UCSD-AML1 (cell line): ENCODE results near the gene WDR4.
"Not testable (repeated sequence)": the region's sequence is repeated elsewhere in the genome, so short reads cannot be mapped to it uniquely, and the experiment has no call there.

Experiments
- DNase-seq: peaks from one replicate; lab custom pipeline; 2025; ENCODE audit not compliant: unreplicated experiment; lab: John Stamatoyannopoulos, UW

WDR4 gene, protein sequence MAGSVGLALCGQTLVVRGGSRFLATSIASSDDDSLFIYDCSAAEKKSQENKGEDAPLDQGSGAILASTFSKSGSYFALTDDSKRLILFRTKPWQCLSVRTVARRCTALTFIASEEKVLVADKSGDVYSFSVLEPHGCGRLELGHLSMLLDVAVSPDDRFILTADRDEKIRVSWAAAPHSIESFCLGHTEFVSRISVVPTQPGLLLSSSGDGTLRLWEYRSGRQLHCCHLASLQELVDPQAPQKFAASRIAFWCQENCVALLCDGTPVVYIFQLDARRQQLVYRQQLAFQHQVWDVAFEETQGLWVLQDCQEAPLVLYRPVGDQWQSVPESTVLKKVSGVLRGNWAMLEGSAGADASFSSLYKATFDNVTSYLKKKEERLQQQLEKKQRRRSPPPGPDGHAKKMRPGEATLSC

DNA sequence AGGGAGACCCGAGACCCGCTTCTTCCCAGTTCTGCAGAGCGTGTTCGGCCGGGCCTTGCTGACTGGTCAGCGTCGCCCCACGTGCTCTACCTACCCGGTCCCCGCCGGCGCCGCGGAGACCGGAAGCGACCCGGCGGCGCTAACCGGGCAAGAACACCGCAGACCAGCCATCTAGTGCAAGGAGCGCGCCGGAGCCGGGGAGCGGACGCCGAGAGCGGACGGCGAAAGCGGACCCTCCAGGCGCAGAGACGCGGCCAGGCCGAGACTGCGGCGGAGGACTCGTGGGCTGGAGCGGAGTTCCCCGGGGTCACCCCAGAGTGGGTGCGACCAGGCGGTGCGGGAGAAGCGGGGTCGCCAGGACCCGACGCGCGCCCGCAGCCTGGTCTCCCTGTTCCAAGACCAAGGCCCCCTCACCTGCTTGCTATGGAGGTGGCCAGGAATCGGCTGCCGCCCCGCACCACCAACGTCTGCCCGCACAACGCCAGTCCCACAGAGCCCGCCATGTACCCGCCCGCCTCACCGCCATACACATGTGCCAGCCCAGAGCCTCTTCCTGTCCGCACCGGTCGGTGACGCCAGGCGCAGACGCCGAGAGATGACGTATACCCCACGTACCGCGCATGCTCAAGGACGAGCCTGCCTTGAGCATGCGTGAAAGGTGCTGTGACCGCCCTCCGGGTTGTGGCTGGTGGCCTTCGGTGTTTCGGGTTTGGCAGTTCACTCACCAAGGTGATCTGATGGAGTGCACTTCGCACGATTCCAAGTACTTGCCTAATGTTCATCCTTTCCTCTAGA is at the start of gene WDR4:
Gene WDR4 (minus strand): TSS at position 547 of the 795 bp plus-strand sequence. CDS start 44 bp downstream, at position 503.
- peak; percentile 98 for DNase-seq

GRCh38 chr21:42927474-42928200 is 48.3 kb upstream of the WDR4 start:
- DNase-seq: not testable (repeated sequence)

GRCh38 chr21:42925114-42925926 is 46.0 kb upstream of the WDR4 start, which contains the start of gene ERVH48-1:
Gene ERVH48-1 (minus strand): TSS chr21:42925630. CDS start chr21:42919006, 6,624 bp downstream.
- no peak for DNase-seq

DNA sequence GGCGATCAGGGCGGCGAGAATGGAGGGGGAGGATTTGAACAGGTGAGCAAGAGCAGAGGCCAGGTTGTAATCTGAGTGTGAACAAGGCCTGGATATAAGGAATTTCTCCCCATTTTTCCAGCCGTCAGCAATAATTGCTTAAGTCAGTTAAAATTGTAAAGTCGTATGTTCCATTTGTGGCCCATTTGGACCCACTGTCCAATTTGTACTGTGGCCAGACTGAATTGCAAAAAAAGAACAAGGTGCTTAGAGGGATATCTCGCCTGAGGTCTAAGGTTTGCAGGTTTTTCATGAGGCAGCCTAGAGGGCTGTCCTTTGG is 45.1 kb upstream of the WDR4 start:
- DNase-seq: no peak

DNA sequence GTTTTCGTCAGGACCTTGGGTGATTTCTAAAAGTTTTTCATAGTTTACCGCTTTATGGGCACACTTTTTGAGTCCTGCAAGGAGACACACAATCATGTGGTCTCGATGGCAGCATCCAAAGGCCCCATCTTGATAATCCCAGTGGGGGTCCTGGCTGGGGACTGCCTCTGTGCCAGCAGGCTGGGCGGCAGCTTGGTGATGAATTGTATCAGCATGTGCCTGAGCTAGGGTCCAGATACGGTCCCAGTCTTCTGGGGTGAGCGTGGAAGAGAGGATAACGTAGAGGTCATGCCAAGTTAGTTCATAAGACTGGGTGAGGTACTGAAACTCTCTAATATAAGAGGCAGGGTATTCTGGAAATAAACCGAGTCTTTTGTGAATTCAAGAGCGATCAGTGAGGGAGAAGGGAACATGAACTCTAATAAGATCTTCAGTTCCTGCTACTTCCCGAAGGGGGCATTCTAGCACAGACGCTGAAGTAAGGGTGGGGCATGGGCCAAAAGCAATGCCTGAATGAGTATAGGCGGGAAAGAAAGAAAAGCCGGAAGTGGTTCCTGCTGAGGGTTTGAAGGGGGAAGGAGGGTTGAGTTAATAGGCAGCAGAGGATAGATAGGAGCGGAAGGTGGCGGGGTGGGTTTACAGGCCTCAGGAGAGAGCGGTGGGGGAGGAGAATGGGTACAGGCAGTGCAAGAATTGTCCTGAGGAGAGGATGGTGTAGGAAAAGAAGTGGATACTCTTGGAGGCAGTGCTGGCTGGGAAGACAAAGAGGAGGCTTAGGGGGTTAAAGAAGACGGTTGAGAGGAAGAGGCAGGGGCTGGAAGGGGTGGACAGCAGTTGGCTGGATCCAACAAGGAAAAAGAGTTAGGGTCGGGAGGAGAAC is 44.5 kb upstream of the WDR4 start:
- DNase-seq: peak; percentile 66

GRCh38 chr21:42922918-42923317 is 43.6 kb upstream of the WDR4 start:
- DNase-seq: no peak

GRCh38 chr21:42921927-42922326 is 42.6 kb upstream of the WDR4 start:
- DNase-seq: no peak

DNA sequence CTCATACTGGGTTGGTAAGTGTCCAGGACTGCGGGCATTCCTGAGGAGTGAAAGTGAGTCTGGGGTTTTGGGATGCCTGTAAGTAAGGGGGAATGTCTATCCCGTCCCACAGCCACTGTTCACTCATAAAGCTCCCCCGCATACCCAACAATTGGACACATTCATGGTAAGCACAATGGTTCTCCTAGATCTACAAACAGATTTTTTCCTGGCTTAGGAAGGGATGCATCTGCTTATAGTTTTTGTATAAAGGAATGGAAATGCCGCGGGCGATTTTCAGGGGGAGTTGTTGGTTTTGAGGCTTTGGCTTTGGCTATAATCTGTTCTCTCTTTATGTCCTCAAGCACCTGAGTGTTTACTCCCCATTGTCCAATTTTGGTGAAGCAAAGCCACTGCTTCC is 39.0 kb upstream of the WDR4 start:
- no peak for DNase-seq

DNA sequence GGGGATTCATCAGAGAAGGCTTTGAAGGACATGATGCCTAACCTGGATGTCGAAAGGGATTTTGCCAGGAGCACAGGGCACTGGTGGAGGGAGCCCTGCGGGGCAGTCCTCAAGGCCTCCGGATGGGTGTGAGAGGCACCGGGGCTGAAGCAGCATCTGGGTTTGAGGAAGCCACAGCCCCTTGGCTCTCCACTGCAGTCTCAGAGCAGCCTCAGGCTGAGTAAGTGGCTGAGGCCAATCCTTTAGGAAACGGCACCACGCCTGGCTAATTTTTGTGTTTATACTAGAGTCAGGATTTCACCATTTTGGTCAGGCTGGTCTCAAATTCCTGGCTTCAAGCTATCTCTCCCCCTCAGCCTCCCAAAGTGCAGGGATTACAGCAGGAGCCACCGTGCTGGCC is 34.1 kb upstream of the WDR4 start:
- no peak for DNase-seq

- not testable (repeated sequence) for DNase-seq
Observed at GRCh38 chr21:42911920-42912319, 32.6 kb upstream of the WDR4 start.

DNA sequence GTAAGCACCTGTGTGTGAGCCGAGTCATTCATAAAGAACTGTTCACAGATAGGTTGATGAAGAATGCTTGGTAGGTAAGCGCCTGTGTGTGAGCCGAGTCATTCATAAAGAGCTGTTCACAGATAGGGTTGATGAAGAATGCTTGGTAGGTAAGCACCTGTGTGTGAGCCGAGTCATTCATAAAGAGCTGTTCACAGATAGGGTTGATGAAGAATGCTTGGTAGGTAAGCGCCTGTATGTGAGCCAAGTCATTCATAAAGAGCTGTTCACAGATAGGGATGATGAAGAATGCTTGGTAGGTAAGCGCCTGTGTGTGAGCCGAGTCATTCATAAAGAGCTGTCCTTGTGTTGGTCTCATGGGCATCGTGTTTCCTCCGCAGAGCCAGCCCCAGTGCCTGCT is 29.1 kb upstream of the WDR4 start:
- not testable (repeated sequence) for DNase-seq

- no peak for DNase-seq
Observed at GRCh38 chr21:42906233-42906632, 26.9 kb upstream of the WDR4 start.

GRCh38 chr21:42905195-42905594 is 25.9 kb upstream of the WDR4 start:
- no peak for DNase-seq

DNA sequence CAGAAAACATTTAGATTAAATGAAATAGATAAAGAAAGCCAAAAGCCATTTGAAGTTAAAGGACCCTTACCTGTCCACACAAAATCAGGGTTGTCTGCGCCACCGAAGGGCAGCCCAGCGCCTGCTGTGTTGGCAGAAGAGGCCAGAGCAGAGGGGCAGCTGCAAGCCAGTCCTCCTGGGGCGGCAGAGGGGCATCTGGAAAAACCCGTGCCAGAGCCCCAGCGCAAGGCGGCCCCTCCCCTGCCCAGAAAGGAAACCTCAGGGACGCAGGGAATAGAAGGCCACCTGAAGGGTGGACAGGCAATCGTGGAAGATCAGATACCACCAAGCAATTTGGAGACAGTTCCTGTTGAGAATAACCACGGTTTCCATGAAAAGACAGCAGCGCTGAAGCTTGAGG is 24.5 kb upstream of the WDR4 start:
- no peak for DNase-seq

- DNase-seq: no peak
Observed at GRCh38 chr21:42900446-42900845, 21.1 kb upstream of the WDR4 start.

- peak; percentile 100 for DNase-seq
Observed at GRCh38 chr21:42892931-42893755, 13.8 kb upstream of the WDR4 start, which contains the start of gene NDUFV3. Gene NDUFV3 (plus strand): TSS chr21:42893309. CDS start chr21:42893334, 25 bp downstream.

- DNase-seq: no peak
Observed at GRCh38 chr21:42892582-42892930, 13.2 kb upstream of the WDR4 start.

DNA sequence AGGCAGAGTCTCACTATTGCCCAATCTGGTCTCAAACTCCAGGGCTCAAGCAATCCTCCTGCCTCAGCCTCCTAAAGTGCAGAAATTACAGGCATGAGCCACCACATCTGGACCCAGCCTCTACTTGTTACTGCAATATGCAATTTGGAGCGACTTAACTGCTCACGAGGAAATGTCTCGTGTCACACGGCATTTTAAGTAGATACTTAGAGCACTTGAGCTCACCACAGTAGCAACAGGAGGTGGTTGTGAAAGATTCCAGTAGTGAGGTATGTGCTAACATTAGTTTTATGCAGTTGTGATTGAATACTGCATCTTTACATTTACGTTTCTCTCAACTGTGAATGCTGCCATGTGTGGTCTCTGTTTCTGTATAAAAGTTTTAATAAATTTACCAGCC is 8.0 kb upstream of the WDR4 start:
- DNase-seq: no peak

DNA sequence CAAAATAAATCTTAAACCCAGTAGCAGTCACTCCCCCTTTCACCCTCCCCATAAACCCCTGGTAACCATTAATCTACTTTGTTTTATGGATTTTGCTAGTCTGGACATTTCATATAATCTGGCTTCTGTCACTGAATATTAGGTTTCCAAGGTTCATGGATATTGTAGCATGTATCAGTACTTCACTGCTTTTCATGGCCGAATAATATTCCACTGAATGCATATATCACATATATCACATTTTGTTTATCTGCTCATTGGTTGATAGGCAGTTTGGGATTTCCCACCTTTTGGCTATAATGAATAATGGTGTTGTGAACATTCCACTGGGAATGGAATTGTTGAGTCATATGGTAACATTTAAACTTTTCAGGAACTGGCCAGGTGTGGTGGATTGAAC is 4.6 kb upstream of the WDR4 start:
- DNase-seq: no peak
